Thyroid gland (tissue), 4 donors: ENCODE measurements around the gene CYP2W1. TPM values are rescaled to one million over a fixed set of nuclear protein-coding genes. Genes with fewer than 3 reads are reported as not detected.
"Not testable (repeated sequence)": the region's sequence is repeated elsewhere in the genome, so short reads cannot be mapped to it uniquely, and the experiment has no call there.

Experiments
- DNase-seq, 2 donors: peaks; one replicate each; pipeline ENCODE4 v3.0.0-alpha.2; 2019
- H3K27ac ChIP-seq, 3 donors: fragments of 200-600 bp; sonication (generic); 1 replicate in 2 of 3; 2 replicates in 1 of 3; pipeline ENCODE4 v1.5.1; 2016 to 2019; ENCODE audit warnings: mild to moderate bottlenecking in 1 of 3, moderate library complexity in 1 of 3
- H3K27me3 ChIP-seq: fragments of 200-600 bp; sonication (generic); one replicate; pipeline ENCODE4 v1.5.1; 2019
- H3K36me3 ChIP-seq, 2 donors: fragments of 200-600 bp; sonication (generic); one replicate each; pipeline ENCODE4 v1.5.1; 2016 to 2019
- H3K4me1 ChIP-seq, 2 donors: fragments of 200-600 bp; sonication (generic); one replicate each; pipeline ENCODE4 v1.5.1; 2017 to 2019
- H3K4me3 ChIP-seq, 3 donors: fragments of 200-600 bp; sonication (generic); replicated peaks in 1 of 3; 1 replicate in 2 of 3; 2 replicates in 1 of 3; pipeline ENCODE4 v1.5.1; 2016; ENCODE audit warnings: mild to moderate bottlenecking in 1 of 3
- H3K9me3 ChIP-seq: fragments of 200-600 bp; sonication (generic); one replicate; pipeline ENCODE4 v1.5.1; 2017
- CTCF ChIP-seq, 6 experiments: fragments of 200-600 bp in 3 of 6; fragments of 450-650 bp in 3 of 6; sonication (generic) in 3 of 6; IDR thresholded peaks; one replicate each; pipeline ENCODE4 v1.5.1; 2016 to 2019; ENCODE audit warnings: antibody characterized with exemption in 6 of 6, mild to moderate bottlenecking in 2 of 6, inconsistent platforms in 1 of 6, moderate library complexity in 1 of 6
- POLR2A ChIP-seq, 2 donors: fragments of 450-650 bp; IDR thresholded peaks; one replicate each; pipeline ENCODE4 v1.6.1; 2017; ENCODE audit warnings: antibody characterized with exemption in 2 of 2, mild to moderate bottlenecking in 2 of 2, moderate library complexity in 1 of 2
- WGBS, 2 donors: methylation state at CpG; one replicate each; pipeline ENCODE4 v1.1.5; 2017; 5-methylcytosine and 5-hydroxymethylcytosine counted together
- intact Hi-C: fragments of 100-400 bp; cut with DNase I; formaldehyde crosslinking; loops from one replicate; pipeline ENCODE4 v1.15.1; 2023
- total RNA-seq, 4 donors: library from RNA; depleted of rRNA; stranded (reverse); fragments of >200 nt; gene quantifications; one replicate each; pipeline ENCODE4 v1.2.3, GENCODE V29; 2016

CYP2W1 gene
- total RNA-seq, 4 donors from 2014 or later, result not detected

- peaks cover 7 to 14% of the 10 kb centered on the region in 2 donors for H3K4me1 ChIP-seq
- no peak overlapping the region for H3K27ac ChIP-seq
- TF ChIP-seq CTCF (IDR thresholded peaks at IDR 0.05) (no peak), POLR2A (IDR thresholded peaks at IDR 0.05) (no peak)
- DNase-seq, result no peak
- no peaks in the 10 kb centered on the region for H3K27me3 ChIP-seq
- no peak overlapping the region for H3K4me3 ChIP-seq
- 69 to 80% methylated on average over 7 to 23 of the region's 32 CpGs for WGBS, 2 donors
- H3K9me3 ChIP-seq, result no peaks in the 10 kb centered on the region
- intact Hi-C loops, result no loop called here
- no peaks in the 10 kb centered on the region for H3K36me3 ChIP-seq
These were observed 25.4 kb upstream of the CYP2W1 start for GRCh38 chr7:957418-958220.

GRCh38 chr7:958221-959200, 24.5 kb upstream of the CYP2W1 start:
- TF ChIP-seq POLR2A (IDR thresholded peaks at IDR 0.05), result no peak
- TF ChIP-seq CTCF (IDR thresholded peaks at IDR 0.05), result no peak
- peaks cover 4 to 17% of the 10 kb centered on the region in 2 donors for H3K4me1 ChIP-seq
- 79 to 82% methylated on average over 25 to 32 of the region's 36 CpGs for WGBS, 2 donors
- H3K27ac ChIP-seq, result no peak overlapping the region
- H3K27me3 ChIP-seq, result no peaks in the 10 kb centered on the region
- intact Hi-C loops, result no loop called here
- H3K9me3 ChIP-seq, result no peaks in the 10 kb centered on the region
- DNase-seq, result no peak
- H3K36me3 ChIP-seq, result no peaks in the 10 kb centered on the region
- H3K4me3 ChIP-seq, result no peak overlapping the region

- peaks cover 3 to 20% of the 10 kb centered on the region in 2 donors for H3K4me1 ChIP-seq
- TF ChIP-seq POLR2A (IDR thresholded peaks at IDR 0.05) (no peak), CTCF (IDR thresholded peaks at IDR 0.05) (no peak)
- H3K27ac ChIP-seq, result no peak overlapping the region
- no peak for DNase-seq
- no peaks in the 10 kb centered on the region for H3K36me3 ChIP-seq
- intact Hi-C loops, result no loop called here
- WGBS, 2 donors, result 79% methylated on average over 20 of the region's 20 CpGs
- no peaks in the 10 kb centered on the region for H3K27me3 ChIP-seq
- no peaks in the 10 kb centered on the region for H3K9me3 ChIP-seq
- no peak overlapping the region for H3K4me3 ChIP-seq
These were observed 23.7 kb upstream of the CYP2W1 start for GRCh38 chr7:959271-959670.

GRCh38 chr7:959740-960139, 23.2 kb upstream of the CYP2W1 start:
- DNase-seq, H3K27ac ChIP-seq, H3K4me3 ChIP-seq, H3K9me3 ChIP-seq, H3K27me3 ChIP-seq, H3K36me3 ChIP-seq, intact Hi-C loops: not testable (repeated sequence)
- 85 to 87% methylated on average over 10 of the region's 10 CpGs for WGBS, 2 donors
- H3K4me1 ChIP-seq, result peaks cover 3 to 24% of the 10 kb centered on the region in 2 donors

- no peak overlapping the region for H3K4me3 ChIP-seq
- H3K36me3 ChIP-seq, result no peaks in the 10 kb centered on the region
- intact Hi-C loops, result no loop called here
- no peak overlapping the region for H3K27ac ChIP-seq
- peaks cover 3 to 23% of the 10 kb centered on the region in 2 donors for H3K4me1 ChIP-seq
- no peak for TF ChIP-seq CTCF (IDR thresholded peaks at IDR 0.05)
- no peak for TF ChIP-seq POLR2A (IDR thresholded peaks at IDR 0.05)
- H3K9me3 ChIP-seq, result no peaks in the 10 kb centered on the region
- WGBS, 2 donors, result 67 to 75% methylated on average over 22 to 31 of the region's 31 CpGs
- no peak for DNase-seq
- no peaks in the 10 kb centered on the region for H3K27me3 ChIP-seq
These were observed 22.6 kb upstream of the CYP2W1 start for GRCh38 chr7:960269-960871.
